Non-pigmented ciliary epithelial cell (primary cell): ENCODE measurements around the gene LRRIQ4.

Source experiments
- DNase-seq: peaks from one replicate; pipeline ENCODE4 v3.0.0-alpha.2; 2010; ENCODE audit warnings: low read depth

Gene LRRIQ4

GRCh38 chr3:169812332-169813235 is at the start of gene LRRIQ4, which contains the start of gene LRRC34:
TSS of gene LRRIQ4 (plus strand) at chr3:169812870. CDS start at chr3:169821922, 9,052 bp downstream.
TSS of gene LRRC34 (minus strand) at chr3:169812904. CDS start at chr3:169812548, 356 bp downstream.
- DNase-seq = no peak

- no peak for DNase-seq
Measured at GRCh38 chr3:169764312-169764881, 48.3 kb upstream of the LRRIQ4 start.

GRCh38 chr3:169764882-169765612 is 47.6 kb upstream of the LRRIQ4 start, which contains the start of gene TERC:
TSS of gene TERC (minus strand) at chr3:169765060.
- no peak for DNase-seq

GRCh38 chr3:169769287-169770181 is 43.1 kb upstream of the LRRIQ4 start, which contains the start of gene ACTRT3:
TSS of gene ACTRT3 (minus strand) at chr3:169769561. CDS start at chr3:169769520, 41 bp downstream.
- no peak for DNase-seq

- DNase-seq = no peak
Measured at GRCh38 chr3:169771497-169772304, 41.0 kb upstream of the LRRIQ4 start.

GRCh38 chr3:169772305-169772896 is 40.3 kb upstream of the LRRIQ4 start:
- no peak for DNase-seq

- no peak for DNase-seq
Measured at GRCh38 chr3:169772897-169773816, 39.5 kb upstream of the LRRIQ4 start, which contains the start of gene MYNN. TSS of gene MYNN (plus strand) at chr3:169773396. CDS start at chr3:169774296, 900 bp downstream.

GRCh38 chr3:169774186-169774585 is 38.5 kb upstream of the LRRIQ4 start:
- DNase-seq = no peak

- no peak for DNase-seq
Measured at GRCh38 chr3:169777822-169778221, 34.8 kb upstream of the LRRIQ4 start.

- DNase-seq = no peak
Measured at GRCh38 chr3:169780742-169781141, 31.9 kb upstream of the LRRIQ4 start.

- no peak for DNase-seq
Measured at GRCh38 chr3:169781209-169781855, 31.3 kb upstream of the LRRIQ4 start.

GRCh38 chr3:169787120-169787519 is 25.6 kb upstream of the LRRIQ4 start:
- DNase-seq = no peak

- DNase-seq = no peak
Measured at GRCh38 chr3:169787791-169788190, 24.9 kb upstream of the LRRIQ4 start.

- no peak for DNase-seq
Measured at GRCh38 chr3:169790219-169790618, 22.5 kb upstream of the LRRIQ4 start.

GRCh38 chr3:169790687-169791429 is 21.8 kb upstream of the LRRIQ4 start:
- no peak for DNase-seq

- no peak for DNase-seq
Measured at GRCh38 chr3:169792359-169792758, 20.3 kb upstream of the LRRIQ4 start.

- DNase-seq = no peak
Measured at GRCh38 chr3:169804681-169805080, 8.0 kb upstream of the LRRIQ4 start.
